Hepatocyte (in vitro differentiated cells): ENCODE results near the gene CCDC85C.

ENCODE experiments used
- EZH2 ChIP-seq: fragments of 200-600 bp; sonication (generic); IDR thresholded peaks from 2 replicates; pipeline ENCODE4 v1.6.1; 2016; ENCODE audit warnings: antibody characterized with exemption, mild to moderate bottlenecking, borderline replicate concordance
- TF ChIP-seq, protein P1 (sequence below): fragments of 200-600 bp; sonication (generic); IDR thresholded peaks from 2 replicates; pipeline ENCODE4 v1.5.1; 2016; ENCODE audit warnings: antibody characterized with exemption, mild to moderate bottlenecking; ENCODE audit not compliant: poor library complexity

DNA sequence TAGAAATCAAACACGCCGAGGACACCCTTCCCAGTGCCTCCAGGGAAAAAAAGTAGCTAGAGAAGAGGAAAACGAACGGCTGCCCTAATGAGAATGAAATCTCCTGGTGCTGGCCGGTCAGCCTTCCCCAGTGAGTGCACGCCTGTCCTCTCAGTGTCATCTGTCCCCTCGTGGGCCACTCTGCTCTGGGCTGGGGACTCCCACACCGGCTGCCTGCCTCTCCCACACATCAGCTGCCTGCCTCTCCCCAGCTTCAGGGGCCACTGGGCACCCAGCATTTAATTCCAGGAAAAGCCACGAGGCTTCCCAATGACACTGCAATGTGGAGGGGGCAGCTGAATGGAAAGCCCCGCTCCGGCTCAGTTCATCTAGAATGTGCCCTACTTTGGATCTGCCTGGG is 59.0 kb downstream of the CCDC85C start:
- TF ChIP-seq, protein P1, sequence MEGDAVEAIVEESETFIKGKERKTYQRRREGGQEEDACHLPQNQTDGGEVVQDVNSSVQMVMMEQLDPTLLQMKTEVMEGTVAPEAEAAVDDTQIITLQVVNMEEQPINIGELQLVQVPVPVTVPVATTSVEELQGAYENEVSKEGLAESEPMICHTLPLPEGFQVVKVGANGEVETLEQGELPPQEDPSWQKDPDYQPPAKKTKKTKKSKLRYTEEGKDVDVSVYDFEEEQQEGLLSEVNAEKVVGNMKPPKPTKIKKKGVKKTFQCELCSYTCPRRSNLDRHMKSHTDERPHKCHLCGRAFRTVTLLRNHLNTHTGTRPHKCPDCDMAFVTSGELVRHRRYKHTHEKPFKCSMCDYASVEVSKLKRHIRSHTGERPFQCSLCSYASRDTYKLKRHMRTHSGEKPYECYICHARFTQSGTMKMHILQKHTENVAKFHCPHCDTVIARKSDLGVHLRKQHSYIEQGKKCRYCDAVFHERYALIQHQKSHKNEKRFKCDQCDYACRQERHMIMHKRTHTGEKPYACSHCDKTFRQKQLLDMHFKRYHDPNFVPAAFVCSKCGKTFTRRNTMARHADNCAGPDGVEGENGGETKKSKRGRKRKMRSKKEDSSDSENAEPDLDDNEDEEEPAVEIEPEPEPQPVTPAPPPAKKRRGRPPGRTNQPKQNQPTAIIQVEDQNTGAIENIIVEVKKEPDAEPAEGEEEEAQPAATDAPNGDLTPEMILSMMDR = no peak
- TF ChIP-seq EZH2 = no peak
